ENCODE results near the gene ARID3B. TPM values are rescaled to one million over a fixed set of nuclear protein-coding genes. Genes with fewer than 3 reads are reported as not detected.
"Not testable (repeated sequence)": the region's sequence is repeated elsewhere in the genome, so short reads cannot be mapped to it uniquely, and the experiment has no call there.

Gene ARID3B
- polyA plus RNA-seq, 1 donor = 4.2 TPM

DNA sequence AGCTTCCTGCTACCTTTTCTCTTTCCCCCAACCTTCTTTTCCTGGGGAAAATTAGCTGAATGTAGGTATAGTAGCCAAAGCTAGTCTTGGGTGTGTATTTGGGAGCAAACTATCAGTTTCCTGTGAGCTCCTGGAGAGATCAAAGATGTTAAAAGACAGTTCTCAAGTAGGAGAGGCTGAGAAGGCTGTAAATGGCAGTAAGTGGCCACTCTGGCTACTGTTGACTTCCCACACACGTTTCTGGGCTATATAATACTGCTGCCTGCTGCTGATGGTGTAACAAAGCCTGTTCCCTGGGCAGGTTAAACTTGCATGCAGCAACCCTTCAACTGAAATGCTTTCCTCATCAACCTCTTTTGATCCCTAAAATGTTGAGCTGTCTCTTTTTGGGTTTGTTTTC is 27.6 kb downstream of the ARID3B start:
- no peak for DNase-seq (ENCODE audit: low read depth)

DNA sequence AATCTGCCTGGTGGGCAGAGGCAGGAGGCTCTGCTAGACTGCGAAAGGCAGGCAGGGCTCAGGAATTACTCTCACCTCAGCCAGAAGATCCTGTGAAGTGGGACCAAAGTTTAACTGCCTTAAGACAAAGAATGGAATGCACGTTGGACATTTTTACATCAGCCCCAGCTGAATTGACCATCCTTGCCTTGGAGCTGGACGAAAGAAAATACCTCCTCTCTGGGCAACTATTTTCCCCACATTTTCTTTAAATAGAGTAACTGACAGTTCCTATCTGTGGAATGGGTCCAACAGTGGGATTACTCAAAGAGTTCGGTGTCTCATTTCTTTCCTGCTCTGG is 28.7 kb downstream of the ARID3B start:
- DNase-seq (ENCODE audit: low read depth) = no peak

- no peak for DNase-seq (ENCODE audit: low read depth)
These were observed 30.2 kb downstream of the ARID3B start for GRCh38 chr15:74571191-74571590.

DNA sequence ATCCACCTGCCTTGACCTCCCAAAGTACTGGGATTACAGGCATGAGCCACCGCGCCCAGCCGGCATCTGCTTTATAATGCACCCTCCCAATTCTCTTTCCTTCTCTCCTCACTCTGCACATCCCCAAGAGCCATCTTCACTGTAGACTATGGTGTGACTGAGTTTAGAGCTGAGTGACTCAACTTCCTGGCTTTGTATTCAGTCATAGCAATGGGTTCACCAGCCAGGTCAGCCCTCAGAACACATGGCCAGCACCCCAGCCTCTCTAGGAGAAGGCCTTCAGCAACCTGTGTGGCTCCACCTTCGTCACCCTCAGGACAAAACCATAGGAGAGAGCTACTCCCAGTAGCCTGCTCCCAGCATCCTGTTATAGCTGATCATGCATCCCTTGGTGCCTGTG is 33.0 kb downstream of the ARID3B start:
- no peak for DNase-seq (ENCODE audit: low read depth)

DNA sequence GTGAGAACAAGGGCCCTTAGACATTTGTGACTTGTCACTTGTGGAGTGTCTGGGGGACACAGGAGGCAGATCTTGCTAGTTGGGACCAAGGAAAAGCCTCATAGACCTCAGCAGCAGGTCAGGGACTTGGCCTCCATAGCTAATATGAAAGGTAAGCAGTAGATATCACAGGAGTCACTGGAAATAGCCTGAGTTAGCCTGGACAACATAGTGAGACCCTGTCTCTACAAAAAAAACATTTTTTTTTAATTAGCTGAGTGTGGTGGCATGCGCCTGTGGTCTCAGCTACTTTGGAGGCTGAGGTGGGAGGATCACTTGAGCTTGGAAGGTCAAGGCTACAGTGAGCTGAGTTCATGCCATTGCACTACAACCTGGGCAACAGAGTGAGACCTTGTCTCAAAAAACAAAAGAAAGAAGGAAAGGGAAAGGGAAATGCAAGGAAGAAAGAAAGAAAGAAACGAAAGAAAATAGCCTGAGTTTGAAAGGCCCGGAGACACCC is 37.5 kb downstream of the ARID3B start:
- DNase-seq (ENCODE audit: low read depth) = no peak

DNA sequence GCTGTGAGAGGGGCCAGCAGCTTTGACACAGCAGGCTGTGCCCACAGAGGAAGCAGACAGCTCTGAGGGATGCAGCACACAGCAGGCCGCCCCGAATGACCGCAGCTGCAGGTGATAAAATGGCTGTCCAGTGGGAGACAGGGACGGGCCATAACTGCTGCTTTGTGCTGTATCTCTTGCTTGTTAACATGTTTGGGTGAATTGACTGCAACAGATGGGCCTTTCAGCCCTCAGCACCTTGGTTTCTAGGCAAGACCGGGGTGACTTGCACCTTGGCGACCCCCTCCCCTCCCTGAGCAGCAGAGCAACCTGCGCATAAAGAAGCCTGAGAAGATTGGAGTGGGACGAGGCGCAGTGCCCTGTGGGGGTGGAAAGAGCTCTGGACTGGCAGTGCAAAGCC is 38.0 kb downstream of the ARID3B start:
- DNase-seq (ENCODE audit: low read depth) = no peak

DNA sequence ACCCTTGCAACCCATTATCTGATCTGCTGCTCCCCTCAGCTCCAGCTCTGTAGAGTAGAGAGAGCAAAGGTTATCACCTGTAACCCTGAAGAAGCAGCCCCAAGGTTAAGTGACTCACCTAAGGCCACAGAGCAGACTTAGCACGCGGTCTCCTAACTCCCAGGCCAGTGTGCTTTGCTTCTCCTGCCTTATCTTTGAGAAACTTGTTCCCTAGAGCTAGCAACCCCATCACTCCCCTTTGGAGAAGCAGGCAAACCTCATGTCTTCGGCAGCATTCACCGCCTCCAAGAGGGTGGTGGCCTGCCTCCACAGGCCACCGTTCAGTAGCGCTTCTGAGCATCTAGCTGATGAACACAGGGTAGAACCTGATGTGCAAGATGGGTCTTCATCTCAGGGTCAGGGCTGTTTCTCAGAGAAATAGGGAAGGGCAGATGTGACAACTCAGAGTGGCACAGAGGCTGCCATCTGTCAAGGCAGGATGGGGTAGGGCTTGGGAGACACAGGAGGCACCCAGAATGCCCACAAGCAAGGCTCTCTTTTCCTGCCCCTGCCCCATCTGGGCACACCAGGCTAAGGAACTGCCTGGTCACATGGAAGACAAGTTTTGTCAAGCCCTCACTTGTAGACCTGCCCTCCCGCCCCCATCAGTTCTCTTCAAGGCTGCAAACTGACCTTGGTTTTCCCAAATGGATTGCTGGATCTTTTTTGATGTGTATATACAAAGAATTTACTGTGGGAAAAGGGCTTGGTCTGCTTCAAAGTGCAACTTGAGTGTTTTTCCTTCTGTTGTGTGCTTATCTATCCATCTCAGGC is 39.7 kb downstream of the ARID3B start:
- DNase-seq (ENCODE audit: low read depth) = no peak

GRCh38 chr15:74584204-74584603 is 43.2 kb downstream of the ARID3B start:
- no peak for DNase-seq (ENCODE audit: low read depth)

DNA sequence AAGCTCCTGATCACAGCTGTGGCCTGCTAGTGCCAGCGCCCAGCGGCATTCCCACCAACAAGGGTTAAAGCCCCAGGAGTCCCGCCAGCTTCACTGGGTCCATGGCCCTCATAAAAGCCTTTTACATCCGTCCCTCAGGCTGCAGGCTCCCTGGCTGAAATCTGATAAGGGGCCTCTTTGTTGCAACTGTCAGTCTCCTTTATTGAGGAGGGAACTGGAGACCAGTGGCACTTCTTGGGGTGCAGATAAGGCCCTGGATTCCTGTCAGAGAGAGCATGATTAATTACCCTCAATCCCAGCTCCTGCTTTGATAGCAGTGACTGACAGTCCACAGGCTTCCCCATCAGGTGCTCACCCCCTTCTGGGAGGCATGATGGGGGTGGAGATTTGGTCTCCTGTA is 43.8 kb downstream of the ARID3B start:
- DNase-seq (ENCODE audit: low read depth) = no peak

GRCh38 chr15:74585191-74585590 is 44.2 kb downstream of the ARID3B start:
- no peak for DNase-seq (ENCODE audit: low read depth)

GRCh38 chr15:74585857-74586256 is 44.8 kb downstream of the ARID3B start:
- DNase-seq (ENCODE audit: low read depth) = no peak

DNA sequence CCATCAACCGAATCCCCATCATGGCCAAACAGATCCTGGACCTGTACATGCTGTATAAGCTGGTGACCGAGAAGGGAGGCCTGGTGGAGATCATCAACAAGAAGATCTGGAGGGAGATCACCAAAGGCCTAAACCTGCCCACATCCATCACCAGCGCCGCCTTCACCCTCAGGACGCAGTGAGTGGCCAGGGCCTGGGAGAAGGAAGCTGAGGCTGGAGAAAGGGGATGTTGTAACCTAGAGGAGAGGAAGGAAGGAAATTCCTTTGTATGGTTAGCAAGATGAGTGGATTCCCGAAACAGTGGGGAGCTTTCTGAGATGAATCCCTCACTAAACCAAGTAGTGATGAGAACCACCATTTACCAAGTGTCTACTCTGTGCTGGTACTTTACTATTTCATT is 48.8 kb downstream of the ARID3B start:
- DNase-seq (ENCODE audit: low read depth) = no peak

DNA sequence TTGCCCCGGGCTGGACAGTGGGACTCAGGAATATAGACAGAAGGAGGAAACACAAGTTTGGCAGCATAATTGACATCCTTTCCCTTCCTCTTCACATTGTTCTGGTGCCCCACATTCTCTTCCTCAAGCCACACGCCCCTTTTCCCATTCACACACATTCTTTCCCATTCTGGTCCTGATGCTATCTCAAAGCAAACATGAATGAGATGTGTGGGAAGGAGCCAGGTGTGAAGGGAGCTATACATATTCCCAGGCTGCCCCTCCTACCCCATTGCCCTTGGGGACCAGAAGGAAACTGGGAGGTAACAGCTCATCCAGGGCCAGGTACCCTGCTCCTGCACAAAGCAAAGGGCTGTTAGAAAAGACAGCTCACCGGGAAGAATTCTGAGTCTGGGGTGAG is 51.2 kb downstream of the ARID3B start:
- DNase-seq (ENCODE audit: low read depth) = no peak

GRCh38 chr15:74593122-74593521 is 52.1 kb downstream of the ARID3B start:
- DNase-seq (ENCODE audit: low read depth) = no peak

DNA sequence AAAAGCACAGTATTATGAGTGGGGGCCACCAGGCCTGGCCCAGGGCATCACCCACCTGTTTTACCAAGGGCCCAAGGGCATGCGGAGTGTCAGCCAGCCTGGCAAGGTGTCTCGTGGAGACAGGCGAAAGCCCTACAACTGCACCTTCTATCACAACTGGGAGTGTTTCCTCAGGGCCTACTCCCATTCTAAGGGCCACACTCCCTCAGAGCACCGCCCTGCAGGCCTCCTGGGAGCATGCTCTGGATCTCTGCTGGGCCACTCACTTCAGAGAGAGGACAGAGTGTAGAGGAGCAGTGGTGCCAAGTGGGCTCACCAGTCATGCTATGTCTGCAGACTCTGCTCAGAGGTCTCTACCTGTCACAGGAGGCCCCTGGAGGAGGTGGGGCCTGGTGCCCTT is 53.4 kb downstream of the ARID3B start:
- no peak for DNase-seq (ENCODE audit: low read depth)

DNA sequence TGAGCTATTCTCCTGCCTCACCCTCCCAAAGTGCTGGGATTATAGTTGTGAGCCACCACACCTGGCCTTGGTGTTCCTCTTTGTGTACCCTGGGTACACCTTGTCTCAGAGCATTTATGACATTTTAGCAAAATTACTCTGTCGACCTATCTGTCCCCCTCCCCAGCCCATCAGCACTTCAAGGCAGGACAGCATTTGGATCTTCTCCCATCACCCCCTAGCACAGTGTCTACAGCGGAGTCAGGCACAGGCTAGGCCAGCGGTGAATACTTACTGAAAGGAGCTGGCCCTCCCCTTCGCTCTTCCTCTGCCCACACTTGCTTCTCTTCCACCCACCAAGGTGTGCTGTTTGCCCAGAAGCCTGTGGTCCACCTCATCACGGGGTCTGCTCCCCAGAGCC is 54.3 kb downstream of the ARID3B start:
- no peak for DNase-seq (ENCODE audit: low read depth)

- DNase-seq (ENCODE audit: low read depth) = not testable (repeated sequence)
These were observed 55.7 kb downstream of the ARID3B start for GRCh38 chr15:74596736-74597135.

DNA sequence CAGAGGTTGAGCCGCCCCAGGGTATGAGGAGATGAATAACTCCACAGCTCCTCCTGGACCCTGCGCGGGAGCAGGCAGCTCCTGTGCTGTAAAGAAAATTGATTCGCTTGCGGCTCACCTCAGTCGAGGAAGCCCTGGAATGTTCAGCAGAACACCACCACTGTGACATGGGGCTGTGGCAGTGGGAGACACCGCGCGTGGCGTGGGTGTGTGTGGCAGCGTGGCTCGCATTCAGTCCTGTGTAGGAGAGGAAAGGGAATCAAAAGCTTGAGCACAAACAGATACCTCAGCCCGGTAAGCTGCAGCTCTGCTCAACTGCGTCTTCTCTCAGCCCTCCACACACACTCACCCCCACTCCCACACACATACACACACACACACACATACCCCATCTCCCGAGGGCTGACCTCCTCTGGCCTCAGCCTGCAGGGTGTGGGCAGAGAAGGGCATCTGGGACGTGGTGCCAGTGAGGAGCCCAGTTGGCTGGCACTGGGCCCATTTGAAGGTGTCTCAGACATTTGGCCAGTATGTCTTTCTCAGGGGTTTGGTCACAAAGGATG is 56.2 kb downstream of the ARID3B start:
- DNase-seq (ENCODE audit: low read depth) = not testable (repeated sequence)

DNA sequence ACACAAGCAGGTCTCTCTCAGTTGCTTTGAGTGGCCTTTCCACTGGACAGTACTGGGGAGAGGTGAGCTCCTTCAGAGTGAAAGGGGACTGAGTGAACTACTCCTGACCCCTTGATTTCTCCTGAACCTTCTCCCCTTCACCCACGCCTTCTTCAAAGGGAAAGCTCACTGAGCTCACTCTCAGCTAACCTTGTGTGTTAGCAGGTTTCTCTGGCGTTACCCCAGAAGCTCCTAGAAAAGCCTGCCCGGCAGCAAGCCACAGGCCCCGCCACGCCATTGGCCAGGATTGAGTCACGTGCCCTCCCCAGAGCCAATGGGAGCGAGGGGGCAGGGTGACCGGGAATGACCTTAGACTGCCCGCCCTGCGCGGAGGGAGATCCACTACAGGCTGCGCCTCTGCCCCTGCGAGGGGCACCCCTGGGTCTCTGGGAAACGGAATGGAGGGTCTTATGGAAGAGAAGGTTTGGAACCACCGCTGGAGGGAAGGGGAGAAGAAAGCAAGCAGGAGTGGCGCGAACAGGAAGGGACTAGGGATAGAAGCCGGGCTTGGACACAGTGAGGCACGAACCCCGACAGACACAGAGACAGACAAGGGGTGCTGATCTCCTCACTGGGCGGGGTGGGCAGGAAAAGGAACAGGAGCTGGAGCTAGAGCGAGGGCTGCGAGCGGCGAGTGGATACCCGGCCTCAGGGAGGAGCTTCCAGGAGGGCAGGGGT is 57.3 kb downstream of the ARID3B start:
- peak; percentile 65 for DNase-seq (ENCODE audit: low read depth)

DNA sequence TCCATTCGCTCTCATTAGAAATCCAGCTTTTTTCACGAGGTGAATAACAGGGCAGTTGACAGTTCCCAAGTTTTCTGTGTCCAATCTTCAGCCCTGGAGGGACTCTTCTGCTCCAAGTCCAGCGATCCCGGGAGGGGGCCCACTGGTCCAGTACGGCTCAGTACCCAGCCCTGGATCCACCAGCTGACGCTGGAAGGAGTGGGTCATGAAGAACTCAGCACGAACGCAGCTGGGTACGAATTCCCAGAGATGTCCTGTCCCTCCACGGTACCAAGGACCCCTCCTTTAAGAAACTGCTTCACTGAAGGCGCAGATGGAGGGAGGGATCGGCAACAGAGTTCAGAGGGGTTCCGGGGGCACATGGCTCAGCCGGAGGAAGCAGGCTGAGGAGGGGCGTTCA is 58.1 kb downstream of the ARID3B start:
- DNase-seq (ENCODE audit: low read depth) = no peak

DNA sequence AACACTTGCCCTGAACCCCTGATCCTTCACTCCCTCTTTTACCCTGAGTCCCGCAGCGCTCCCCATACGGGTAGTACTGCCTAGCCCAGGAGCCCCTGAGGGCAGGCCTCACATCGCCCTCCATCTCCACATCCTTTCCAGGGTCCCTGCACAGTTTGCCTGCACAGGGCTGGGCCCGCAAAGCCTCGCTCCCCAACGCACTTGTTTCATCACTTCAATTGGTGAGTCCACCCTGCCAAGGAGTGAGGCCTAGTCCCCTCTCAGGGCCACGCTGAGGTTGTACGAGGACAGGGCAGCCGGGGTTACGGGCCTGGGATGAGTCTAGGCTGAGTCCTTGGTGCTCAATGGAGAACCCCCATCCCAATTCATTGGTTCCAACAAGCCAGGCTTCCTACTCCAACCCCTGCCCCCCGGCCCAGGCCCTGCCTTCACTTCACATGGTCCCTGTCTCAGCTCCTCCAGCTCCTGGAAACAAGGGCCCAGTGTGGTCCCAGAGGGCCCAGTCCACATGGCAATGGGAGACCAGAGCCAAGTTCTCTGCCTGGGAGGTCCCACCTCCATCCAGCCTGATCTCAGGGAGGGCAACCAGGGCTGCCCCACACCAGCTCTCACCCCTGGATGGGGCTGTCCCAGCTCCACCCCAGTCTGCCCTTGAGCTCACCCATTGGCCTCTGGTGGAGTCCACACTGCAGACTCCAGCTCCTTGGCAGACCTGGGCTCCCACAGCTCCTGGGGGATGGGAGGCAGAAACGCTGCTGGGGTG is 62.2 kb downstream of the ARID3B start:
- DNase-seq (ENCODE audit: low read depth) = no peak
